PC-3 (cell line): ENCODE results near the gene HRH2.

Experiments
- EZH2 ChIP-seq: fragments of 300-600 bp; sonication (generic); IDR thresholded peaks from one replicate; pipeline ENCODE4 v1.6.1; 2017; ENCODE audit warnings: antibody characterized with exemption, mild to moderate bottlenecking, low read length; ENCODE audit not compliant: unreplicated experiment
- TF ChIP-seq, protein P1 (sequence below): fragments of 300-600 bp; sonication (generic); conservative IDR thresholded peaks from 2 replicates; pipeline ENCODE4 v1.5.1; 2017; ENCODE audit warnings: antibody characterized with exemption, low read depth, mild to moderate bottlenecking, low read length

DNA sequence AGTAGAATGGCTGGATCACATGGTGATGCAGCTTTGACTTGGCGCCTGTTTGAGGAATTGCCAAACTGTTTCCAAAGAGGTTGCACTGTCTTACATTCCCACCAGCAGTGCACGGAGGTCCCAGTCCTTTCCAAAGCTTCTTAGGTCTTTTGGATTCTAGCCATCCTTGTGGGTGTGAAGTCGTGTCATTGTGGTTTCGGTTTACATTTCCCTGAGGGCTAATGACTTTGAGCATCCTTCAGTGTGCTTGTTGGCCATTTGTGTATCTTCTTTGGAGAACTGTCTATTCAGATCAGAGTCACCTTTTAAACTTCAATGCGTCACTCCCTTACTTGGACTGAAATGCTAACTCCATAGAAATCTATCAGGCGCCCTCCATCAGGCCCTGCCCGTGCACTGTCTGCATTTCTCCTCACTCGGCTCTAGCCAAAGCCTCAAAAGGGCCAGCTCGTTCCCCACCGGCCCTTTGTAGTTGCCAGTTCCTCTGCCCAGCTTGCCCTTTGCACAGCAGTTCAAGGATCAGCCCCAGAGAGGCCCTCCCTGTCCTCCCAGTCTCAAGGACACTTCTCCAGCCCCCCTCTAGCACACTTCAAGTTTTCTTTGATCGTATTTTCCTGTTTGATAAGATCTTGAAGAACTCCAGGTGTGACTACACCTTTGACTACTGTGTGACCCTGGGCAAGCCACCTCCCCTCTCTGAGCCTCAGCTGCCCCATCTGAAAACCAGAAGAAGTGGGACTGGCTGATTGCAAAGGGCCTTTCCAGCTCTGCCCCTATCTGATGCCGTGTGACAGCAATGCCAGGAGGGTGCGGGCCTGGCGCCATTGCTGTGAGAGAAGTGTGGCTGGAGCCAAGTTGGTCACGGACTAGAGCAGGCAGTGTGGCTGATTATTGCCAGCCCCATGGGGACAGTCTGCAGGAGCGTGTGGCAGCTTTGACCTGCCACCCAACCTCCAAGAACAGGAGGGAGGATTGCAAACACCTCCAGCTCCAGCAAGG, 5.6 kb downstream of the HRH2 start:
- TF ChIP-seq, protein P1, sequence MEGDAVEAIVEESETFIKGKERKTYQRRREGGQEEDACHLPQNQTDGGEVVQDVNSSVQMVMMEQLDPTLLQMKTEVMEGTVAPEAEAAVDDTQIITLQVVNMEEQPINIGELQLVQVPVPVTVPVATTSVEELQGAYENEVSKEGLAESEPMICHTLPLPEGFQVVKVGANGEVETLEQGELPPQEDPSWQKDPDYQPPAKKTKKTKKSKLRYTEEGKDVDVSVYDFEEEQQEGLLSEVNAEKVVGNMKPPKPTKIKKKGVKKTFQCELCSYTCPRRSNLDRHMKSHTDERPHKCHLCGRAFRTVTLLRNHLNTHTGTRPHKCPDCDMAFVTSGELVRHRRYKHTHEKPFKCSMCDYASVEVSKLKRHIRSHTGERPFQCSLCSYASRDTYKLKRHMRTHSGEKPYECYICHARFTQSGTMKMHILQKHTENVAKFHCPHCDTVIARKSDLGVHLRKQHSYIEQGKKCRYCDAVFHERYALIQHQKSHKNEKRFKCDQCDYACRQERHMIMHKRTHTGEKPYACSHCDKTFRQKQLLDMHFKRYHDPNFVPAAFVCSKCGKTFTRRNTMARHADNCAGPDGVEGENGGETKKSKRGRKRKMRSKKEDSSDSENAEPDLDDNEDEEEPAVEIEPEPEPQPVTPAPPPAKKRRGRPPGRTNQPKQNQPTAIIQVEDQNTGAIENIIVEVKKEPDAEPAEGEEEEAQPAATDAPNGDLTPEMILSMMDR = no peak
- no peak for TF ChIP-seq EZH2
